ENCODE data around the gene SLC24A4. TPM values are rescaled to one million over a fixed set of nuclear protein-coding genes. Genes with fewer than 3 reads are reported as not detected.

SLC24A4 gene
- polyA plus RNA-seq, 1 donor from 2014 or later: 0.17 TPM

- no peaks in the 10 kb centered on the region for H3K79me2 ChIP-seq (replicated peaks; ENCODE audit: insufficient read depth, low read length)
- no peaks in the 10 kb centered on the region for H3K36me3 ChIP-seq (ENCODE audit: insufficient read depth, low read length)
- no peak overlapping the region for H2AFZ ChIP-seq (ENCODE audit: low read depth, low read length)
- H4K20me1 ChIP-seq (ENCODE audit: insufficient read depth): no peaks in the 10 kb centered on the region
- no peaks in the 10 kb centered on the region for H3F3A ChIP-seq (ENCODE audit: insufficient read depth, low read length, poor library complexity, severe bottlenecking)
- H3K9me2 ChIP-seq (ENCODE audit: insufficient read depth, low read length): no peaks in the 10 kb centered on the region
- no peak overlapping the region for H3K4me3 ChIP-seq (ENCODE audit: low read length)
- no peak overlapping the region for H3K9ac ChIP-seq (ENCODE audit: low read length)
- no peaks in the 10 kb centered on the region for H3K9me3 ChIP-seq (ENCODE audit: low read length)
- H3K27me3 ChIP-seq (ENCODE audit: insufficient read depth, low read depth, low read length): peaks cover 55% of the 10 kb centered on the region
- no peak for TF ChIP-seq TAF1 (IDR thresholded peaks at IDR 0.05; ENCODE audit: low read depth)
- TF ChIP-seq CTCF (IDR thresholded peaks at IDR 0.05; ENCODE audit: poor library complexity, severe bottlenecking): no peak
- TF ChIP-seq RAD21 (conservative IDR thresholded peaks at IDR 0.05): no peak
- no peak for TF ChIP-seq REST (IDR thresholded peaks at IDR 0.05; ENCODE audit: borderline replicate concordance)
- H3K27ac ChIP-seq (ENCODE audit: low read length): no peak overlapping the region
- H3K4me2 ChIP-seq (ENCODE audit: low read length): no peak overlapping the region
Measured at GRCh38 chr14:92325835-92326234, 2.9 kb downstream of the SLC24A4 start.

- Histone ChIP-seq H3K27ac (ENCODE audit: low read length) (no peak overlapping the region), H3K4me2 (ENCODE audit: low read length) (no peak overlapping the region), H3K79me2 (replicated peaks; ENCODE audit: insufficient read depth, low read length) (no peaks in the 10 kb centered on the region), H4K20me1 (ENCODE audit: insufficient read depth) (no peaks in the 10 kb centered on the region), H3F3A (ENCODE audit: insufficient read depth, low read length, poor library complexity, severe bottlenecking) (no peaks in the 10 kb centered on the region), H3K9ac (ENCODE audit: low read length) (no peak overlapping the region), H3K4me3 (ENCODE audit: low read length) (no peak overlapping the region), H3K9me3 (ENCODE audit: low read length) (no peaks in the 10 kb centered on the region), H3K36me3 (ENCODE audit: insufficient read depth, low read length) (no peaks in the 10 kb centered on the region), H3K9me2 (ENCODE audit: insufficient read depth, low read length) (no peaks in the 10 kb centered on the region), H2AFZ (ENCODE audit: low read depth, low read length) (no peak overlapping the region), H3K27me3 (ENCODE audit: insufficient read depth, low read depth, low read length) (peaks cover 29% of the 10 kb centered on the region)
- no peak for TF ChIP-seq POLR2AphosphoS5 (IDR thresholded peaks at IDR 0.05)
- TF ChIP-seq CTCF (IDR thresholded peaks at IDR 0.05; ENCODE audit: poor library complexity, severe bottlenecking): no peak
- TF ChIP-seq RAD21 (conservative IDR thresholded peaks at IDR 0.05): no peak
- no peak for TF ChIP-seq REST (IDR thresholded peaks at IDR 0.05; ENCODE audit: borderline replicate concordance)
- TF ChIP-seq EP300 (conservative IDR thresholded peaks at IDR 0.05; ENCODE audit: poor library complexity, severe bottlenecking): no peak
- TF ChIP-seq TAF1 (IDR thresholded peaks at IDR 0.05; ENCODE audit: low read depth): no peak
- no peak for TF ChIP-seq EZH2 (IDR thresholded peaks at IDR 0.05; ENCODE audit: borderline replicate concordance, insufficient read depth, low read length, poor library complexity, severe bottlenecking)
- no peak for TF ChIP-seq MXI1 (conservative IDR thresholded peaks at IDR 0.05; ENCODE audit: poor library complexity, severe bottlenecking)
- TF ChIP-seq SMC3 (conservative IDR thresholded peaks at IDR 0.05; ENCODE audit: poor library complexity): no peak
Measured at GRCh38 chr14:92328664-92329255, 5.8 kb downstream of the SLC24A4 start.

Data from neural cell (in vitro differentiated cells).